HG02973 (cell line): Measurements from ENCODE around the gene TSC22D1.

Experiments used
- ATAC-seq: cut with Tn5 transposase; IDR thresholded peaks from one replicate; pipeline ENCODE4 v1.9.1; 2021; ENCODE audit warnings: moderate library complexity; ENCODE audit not compliant: unreplicated experiment

TSC22D1 gene

DNA sequence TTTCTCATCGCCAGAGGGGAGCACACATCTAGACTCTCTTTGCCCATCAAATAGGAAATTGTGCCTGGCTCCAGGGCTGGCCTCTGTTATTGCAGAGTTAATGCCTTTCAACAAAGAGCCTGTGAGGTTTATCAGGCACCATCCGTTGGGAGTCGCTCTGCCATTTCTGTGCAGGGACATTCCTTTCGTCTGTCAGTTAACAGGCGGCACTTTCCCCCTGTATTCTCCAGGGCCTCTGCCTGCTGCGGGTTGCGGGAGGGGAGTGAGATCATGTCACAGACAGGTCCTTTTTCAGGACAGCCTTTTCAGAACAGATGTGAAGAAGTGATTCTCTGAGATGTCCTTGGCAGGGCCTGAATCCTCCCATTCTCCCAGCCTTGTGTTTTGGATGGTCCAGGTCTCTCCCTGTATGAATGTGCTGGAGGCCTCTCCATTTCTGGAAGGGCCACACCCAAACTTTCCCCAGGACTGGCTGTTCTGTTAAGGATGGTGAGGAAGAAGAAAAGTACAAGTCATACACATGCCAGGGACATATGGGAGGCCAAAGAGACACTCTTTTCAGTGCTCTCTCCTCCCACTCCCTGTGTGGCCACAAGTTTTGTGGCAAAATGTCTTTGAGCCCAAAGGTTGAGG is 187.6 kb downstream of the TSC22D1 start:
- no peak for ATAC-seq

- ATAC-seq = no peak
Measured at GRCh38 chr13:44386913-44387556, 189.1 kb downstream of the TSC22D1 start.

DNA sequence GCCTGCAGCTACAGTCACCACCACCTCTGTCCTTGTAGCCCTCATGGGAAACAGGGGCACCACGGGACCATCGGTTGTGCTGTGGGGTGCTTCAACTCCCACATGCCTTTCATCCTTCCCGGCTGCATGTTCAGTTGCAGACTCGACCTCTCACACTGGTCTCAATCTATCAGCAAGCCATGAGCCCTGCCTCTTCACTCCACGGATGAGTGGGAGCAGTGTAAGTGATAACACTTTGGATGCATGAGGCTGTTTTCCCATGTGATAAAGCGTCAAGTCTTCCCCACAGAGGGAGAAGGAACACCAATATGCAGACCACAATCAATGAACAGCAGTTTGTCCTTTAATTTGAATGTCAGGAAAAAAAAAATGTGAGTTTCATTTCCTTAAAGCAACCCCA is 190.3 kb downstream of the TSC22D1 start:
- ATAC-seq = no peak

GRCh38 chr13:44385401-44385800 is 190.7 kb downstream of the TSC22D1 start:
- no peak for ATAC-seq

GRCh38 chr13:44384778-44385177 is 191.4 kb downstream of the TSC22D1 start:
- no peak for ATAC-seq

GRCh38 chr13:44383945-44384344 is 192.2 kb downstream of the TSC22D1 start:
- no peak for ATAC-seq

GRCh38 chr13:44382635-44383145 is 193.4 kb downstream of the TSC22D1 start:
- no peak for ATAC-seq
